DMS53 treated with DMSO at 0.1 percent for 48 hours (cell line): ENCODE data around the gene FKBP7.
"Not testable (repeated sequence)": the region's sequence is repeated elsewhere in the genome, so short reads cannot be mapped to it uniquely, and the experiment has no call there.

Source experiments
- DNase-seq: peaks from one replicate; lab custom pipeline; 2025; ENCODE audit not compliant: unreplicated experiment; lab: John Stamatoyannopoulos, UW

Gene FKBP7

GRCh38 chr2:178450524-178450773 is 28.0 kb downstream of the FKBP7 start:
- peak; percentile 88 for DNase-seq

- peak; percentile 68 for DNase-seq
Observed at GRCh38 chr2:178449700-178450523, 28.5 kb downstream of the FKBP7 start.

DNA sequence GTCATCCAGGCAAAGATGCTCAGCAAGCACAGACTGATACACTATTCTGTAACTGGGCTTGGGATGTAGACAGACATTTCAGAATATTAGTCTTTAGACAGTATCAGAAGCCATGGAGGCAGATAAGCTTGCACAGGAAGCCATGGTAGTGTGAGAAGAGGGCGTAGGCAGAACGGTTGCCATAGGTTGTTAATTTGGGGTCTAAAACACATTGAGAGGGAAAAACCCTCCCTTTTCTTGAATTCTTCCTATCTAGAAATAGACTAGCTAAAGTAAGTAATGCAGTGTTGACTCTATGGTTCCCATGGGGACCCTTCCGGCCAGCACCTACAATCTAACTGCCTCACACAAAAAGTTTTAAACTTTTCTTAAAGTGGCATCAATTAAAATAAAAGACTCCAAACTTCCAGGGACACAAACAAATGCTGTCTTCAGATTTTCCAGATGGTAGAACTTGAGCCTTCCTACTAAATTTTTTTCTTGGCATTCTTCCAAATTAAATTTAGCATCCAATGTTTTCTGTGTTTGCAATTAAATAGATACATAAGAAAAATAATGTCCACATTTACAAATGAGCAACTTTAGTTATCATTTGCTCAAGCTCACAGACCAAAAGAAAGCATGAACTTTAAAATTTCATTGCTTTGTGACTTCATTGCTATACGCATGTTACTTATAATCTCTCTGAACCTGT is 29.3 kb downstream of the FKBP7 start:
- no peak for DNase-seq

- no peak for DNase-seq
Observed at GRCh38 chr2:178441426-178441825, 37.0 kb downstream of the FKBP7 start.

DNA sequence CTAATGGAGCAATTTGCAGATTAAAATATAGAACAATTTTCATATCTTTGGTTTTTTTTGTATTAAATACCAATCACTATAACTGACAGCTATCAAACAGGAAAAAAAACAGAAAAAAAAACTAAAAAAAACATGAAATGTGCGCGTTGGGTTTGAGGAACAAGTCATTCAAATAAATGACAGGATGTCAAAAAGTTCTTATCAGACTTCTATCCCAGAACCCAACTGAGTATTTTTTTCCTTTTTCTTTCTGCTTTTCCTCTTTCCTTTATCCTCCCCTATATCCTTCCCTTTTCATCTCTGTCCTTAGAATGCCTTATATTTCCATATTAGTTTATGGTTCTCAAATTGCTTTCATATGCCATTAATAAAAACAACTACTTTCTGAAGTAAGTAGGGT is 41.7 kb downstream of the FKBP7 start:
- no peak for DNase-seq

GRCh38 chr2:178429336-178429735 is 49.1 kb downstream of the FKBP7 start:
- no peak for DNase-seq

- no peak for DNase-seq
Observed at GRCh38 chr2:178428396-178428806, 50.0 kb downstream of the FKBP7 start.

GRCh38 chr2:178427458-178427857 is 50.9 kb downstream of the FKBP7 start:
- no peak for DNase-seq

GRCh38 chr2:178426388-178426787 is 52.0 kb downstream of the FKBP7 start:
- no peak for DNase-seq

GRCh38 chr2:178425255-178425827 is 53.1 kb downstream of the FKBP7 start:
- DNase-seq = no peak

GRCh38 chr2:178423746-178424145 is 54.7 kb downstream of the FKBP7 start:
- not testable (repeated sequence) for DNase-seq

DNA sequence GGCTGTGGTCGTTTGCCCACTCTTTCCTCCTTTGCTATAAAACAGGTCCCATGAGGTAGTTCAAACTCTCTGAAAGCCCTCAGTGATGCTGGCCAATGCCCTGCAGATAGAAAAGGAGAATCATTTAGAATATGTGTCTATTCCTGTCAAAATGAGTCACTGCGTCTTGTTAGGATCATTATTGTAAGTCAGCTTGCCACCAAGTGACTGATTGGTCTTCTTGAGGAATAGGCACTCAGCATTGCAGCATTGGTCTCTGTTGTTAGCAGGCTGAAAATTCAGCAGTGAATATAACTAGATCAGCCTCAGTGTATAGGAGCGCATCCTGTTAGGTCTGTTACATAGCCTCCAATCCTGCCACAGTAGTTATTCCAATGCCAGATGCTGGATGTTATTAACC is 56.3 kb downstream of the FKBP7 start:
- DNase-seq = no peak

DNA sequence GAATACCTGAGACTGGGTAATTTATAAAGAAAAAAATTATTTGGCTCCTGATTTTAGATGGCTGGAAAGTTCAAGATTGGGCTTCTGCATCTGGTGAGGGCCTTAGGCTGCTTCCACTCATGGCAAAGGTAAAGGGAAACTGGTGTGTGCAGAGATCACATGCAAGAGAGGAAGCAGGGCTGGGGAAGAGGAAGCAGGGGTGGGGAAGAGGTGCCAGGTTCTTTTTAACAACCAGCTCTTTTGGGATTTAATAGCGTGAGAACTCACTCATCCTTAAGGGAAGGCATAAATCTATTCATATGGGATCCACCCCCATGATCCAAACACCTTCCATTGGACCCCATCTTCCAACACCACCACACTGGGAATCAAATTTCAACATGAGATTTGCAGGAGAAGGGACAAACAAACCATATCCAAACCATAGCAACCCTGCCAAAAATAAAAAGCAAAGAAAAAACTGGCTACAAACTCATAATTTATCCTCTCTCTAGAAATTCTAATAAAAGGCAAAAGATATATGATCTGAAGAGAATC is 57.9 kb downstream of the FKBP7 start:
- no peak for DNase-seq

- DNase-seq = no peak
Observed at GRCh38 chr2:178419123-178419522, 59.3 kb downstream of the FKBP7 start.

- DNase-seq = no peak
Observed at GRCh38 chr2:178418426-178418825, 60.0 kb downstream of the FKBP7 start.

DNA sequence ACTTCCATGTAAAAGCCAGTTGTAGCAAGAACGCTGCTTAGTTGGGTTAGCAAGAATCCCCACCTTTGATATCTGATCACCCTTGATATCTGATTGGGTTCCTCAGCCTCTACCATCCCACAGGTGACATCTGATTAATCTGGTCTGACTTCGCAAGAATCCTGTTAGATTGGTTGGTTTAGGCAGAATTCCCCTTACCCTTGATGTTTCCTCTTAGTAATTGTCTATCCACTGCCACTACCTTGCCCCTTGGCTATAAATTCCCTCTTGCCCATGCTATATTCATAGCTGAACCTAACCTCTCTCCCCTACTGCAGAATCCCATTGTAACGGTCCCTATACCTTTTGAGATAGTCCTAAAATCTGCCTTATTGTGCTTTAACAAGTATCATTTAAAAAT is 60.5 kb downstream of the FKBP7 start:
- DNase-seq = no peak

DNA sequence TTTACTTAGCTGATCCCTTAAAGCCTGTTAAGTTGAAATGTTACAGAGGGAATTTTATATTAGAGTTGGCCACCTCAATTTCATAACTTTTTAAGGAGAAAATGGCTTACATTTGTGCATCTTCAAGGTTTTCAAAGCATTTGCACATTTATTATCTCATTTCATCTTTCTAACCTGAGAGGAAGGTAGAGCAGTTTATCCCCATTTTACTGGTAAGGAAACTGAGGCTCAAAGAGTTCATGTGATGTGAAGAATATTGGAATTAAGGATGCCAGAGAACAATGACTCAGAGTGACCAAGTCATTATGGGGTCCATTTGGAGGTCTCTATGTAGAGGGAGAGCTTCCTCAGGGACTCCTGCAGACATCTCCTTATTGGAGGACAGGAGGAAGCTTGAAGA is 62.4 kb downstream of the FKBP7 start:
- no peak for DNase-seq

GRCh38 chr2:178414266-178415247 is 63.8 kb downstream of the FKBP7 start:
- DNase-seq = peak; percentile 98
